NT2/D1 (cell line): ENCODE measurements around the gene MAOB.

Source experiments
- YY1 ChIP-seq: IDR thresholded peaks from 2 replicates; pipeline ENCODE4 v1.6.1; 2011; ENCODE audit not compliant: insufficient read length, insufficient read depth
- ZNF274 ChIP-seq: IDR thresholded peaks from 2 replicates; pipeline ENCODE4 v1.6.1; 2011; ENCODE audit warnings: mild to moderate bottlenecking, low read depth, low read length

DNA sequence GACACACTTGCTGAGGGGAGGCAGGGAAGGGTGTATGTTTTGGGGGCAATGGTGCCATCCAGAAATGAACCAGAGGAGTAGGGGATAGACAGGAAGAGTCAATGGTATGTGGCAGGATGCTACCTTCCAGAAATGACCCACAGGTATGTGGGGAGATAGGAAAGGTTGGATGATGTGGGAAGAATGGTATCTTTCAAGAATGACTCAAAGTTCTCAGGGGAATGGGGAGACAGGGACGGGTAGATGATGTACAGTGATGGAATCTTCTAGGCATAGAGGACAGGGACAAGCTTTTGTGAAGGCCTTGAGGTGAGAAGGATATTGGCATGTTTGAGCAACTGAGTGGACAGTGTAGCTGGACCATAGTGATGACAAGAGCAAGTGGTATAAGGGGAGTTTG is 161.3 kb downstream of the MAOB start:
- no peak for TF ChIP-seq ZNF274
- no peak for TF ChIP-seq YY1
